Fibroblast of skin of left biceps (primary cell): ENCODE results near the gene PTGIS.
"Not testable (repeated sequence)": the region's sequence is repeated elsewhere in the genome, so short reads cannot be mapped to it uniquely, and the experiment has no call there.

ENCODE experiments used
- DNase-seq, 2 experiments: peaks; one replicate each; pipeline ENCODE4 v3.0.0-alpha.2; 2013; ENCODE audit warnings: low read depth in 2 of 2

The PTGIS gene

GRCh38 chr20:49567421-49568277, at the start of gene PTGIS:
PTGIS (minus strand) TSS chr20:49568137; CDS start chr20:49568116, 21 bp downstream.
- no peak for DNase-seq

- not testable (repeated sequence) for DNase-seq
Measured at GRCh38 chr20:49617394-49617793, 49.5 kb upstream of the PTGIS start.

DNA sequence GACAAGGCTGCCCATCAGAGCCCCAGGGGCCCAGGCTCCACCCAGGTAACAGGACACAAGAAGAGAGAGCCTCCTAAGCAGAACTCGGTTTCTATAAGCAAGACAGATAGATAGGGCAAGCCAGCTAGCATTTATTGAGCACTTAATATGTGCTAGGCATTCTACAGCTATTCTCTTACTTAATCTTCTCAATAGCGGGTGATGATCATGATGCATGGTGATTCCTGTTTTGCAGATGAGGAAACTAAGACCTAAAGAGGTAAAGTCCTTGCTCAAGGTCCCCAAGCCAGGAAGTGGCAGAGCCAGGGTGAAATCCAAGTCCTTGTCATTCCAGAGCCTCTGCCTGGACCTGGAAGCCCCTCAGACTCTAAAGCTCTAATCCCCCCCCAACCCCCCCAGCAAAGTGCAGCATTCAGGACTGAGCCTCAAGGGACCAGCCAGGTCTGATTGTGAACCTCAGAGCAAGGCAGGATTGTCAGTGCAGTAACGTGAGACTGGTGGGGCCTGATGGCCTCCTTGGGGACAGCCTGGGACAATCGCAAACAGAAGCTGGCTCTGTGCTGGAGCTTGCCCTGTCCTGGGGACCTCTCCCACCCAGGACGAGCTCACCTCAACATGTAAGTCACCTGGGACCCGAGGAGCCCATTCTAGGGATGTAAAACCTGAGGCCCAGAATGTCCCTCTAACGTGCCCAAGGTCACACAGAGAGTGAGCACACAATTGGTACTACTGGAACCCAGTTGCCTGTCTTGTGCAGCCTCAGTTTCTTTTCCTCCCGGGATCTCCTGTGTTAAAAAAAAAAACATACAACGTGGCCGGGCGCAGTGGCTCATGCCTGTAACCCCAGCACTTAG, 48.4 kb upstream of the PTGIS start:
- DNase-seq, result no peak

GRCh38 chr20:49615401-49616153, 47.6 kb upstream of the PTGIS start:
- no peak for DNase-seq

GRCh38 chr20:49615051-49615400, 47.1 kb upstream of the PTGIS start:
- DNase-seq, result not testable (repeated sequence)

DNA sequence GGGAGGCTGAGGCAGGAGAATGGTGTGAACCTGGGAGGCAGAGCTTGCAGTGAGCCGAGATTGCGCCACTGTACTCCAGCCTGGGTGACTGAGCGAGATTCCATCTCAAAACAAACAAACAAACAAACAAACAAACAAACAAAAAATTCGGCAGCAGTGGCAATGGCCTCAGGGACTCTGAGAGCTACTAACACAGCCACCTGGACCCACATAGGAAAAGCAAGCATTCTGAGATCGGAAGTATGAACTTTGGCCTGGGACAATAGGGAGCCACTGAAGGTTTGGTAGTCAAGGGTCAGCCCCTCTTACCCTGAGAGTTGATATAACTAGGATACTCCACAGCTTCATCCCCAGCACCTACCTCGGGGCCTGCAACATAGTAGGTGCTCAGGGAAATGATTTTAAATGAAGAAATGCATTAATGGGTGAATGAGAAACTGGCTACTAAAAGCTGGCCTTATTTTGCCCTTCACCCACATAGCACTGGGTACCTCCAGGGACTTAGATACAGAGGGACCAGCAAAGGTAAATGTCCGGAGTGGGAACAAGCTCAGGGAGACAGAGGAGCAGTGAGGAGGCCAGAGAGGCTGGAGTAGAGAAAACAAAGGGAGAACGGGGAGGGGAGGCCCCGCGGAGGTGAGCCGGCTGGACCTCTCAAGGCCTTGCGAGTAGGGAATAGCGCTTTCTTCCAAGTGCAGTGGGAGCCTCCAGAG, 46.6 kb upstream of the PTGIS start:
- DNase-seq, result no peak

GRCh38 chr20:49612127-49612738, 44.3 kb upstream of the PTGIS start:
- DNase-seq, result no peak

DNA sequence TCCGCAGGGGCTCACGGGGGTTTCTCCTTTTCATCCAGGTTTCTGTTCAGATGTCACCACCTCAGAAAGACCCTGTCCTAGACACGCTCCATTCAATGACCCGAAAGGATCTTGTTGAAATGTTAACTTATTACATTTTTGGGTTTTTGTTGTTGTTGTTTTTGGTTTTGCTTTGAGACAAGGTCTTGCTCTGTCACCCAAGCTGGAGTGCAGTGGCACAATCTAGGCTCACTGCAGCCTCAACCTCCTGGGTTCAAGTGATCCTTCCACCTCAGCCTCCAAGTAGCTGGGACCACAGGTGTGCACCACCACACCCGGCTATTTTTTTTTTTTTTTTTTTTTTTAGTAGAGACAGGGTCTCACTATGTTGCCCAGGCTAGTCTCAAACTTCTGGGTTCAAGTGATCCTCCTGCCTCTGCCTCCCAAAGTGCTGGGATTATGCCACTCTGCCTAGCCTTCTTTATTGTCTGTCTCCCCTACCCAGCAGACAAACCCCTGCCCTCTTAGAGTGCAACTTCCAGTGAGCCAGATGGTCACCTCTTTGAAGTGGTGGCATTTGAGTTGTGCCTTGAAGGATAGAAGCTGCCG, 43.7 kb upstream of the PTGIS start:
- not testable (repeated sequence) for DNase-seq

GRCh38 chr20:49610691-49611538, 43.0 kb upstream of the PTGIS start:
- no peak for DNase-seq

- DNase-seq, result no peak
Measured at GRCh38 chr20:49608752-49609670, 41.1 kb upstream of the PTGIS start.

- no peak for DNase-seq
Measured at GRCh38 chr20:49607568-49607967, 39.6 kb upstream of the PTGIS start.

DNA sequence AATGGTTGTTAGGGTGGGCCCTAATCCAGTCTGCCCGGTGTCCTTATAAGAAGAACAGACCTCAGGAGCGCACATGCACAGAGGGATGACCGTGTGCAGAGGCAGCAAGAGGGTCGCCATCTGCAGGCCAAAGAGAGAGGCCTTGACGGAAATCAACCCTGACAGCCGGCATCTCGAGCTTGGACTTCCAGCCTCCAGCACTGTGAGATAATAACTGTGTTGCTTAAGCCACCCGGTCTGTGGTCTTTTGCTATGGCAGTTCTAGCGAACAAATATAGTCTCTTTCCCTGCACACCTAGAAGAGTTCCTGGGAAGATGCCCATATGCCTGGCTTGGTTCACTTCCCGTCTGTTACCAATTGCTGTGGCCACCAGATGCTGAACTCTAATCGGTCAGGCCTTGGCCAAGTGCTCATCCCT, 35.3 kb upstream of the PTGIS start:
- DNase-seq, result no peak

DNA sequence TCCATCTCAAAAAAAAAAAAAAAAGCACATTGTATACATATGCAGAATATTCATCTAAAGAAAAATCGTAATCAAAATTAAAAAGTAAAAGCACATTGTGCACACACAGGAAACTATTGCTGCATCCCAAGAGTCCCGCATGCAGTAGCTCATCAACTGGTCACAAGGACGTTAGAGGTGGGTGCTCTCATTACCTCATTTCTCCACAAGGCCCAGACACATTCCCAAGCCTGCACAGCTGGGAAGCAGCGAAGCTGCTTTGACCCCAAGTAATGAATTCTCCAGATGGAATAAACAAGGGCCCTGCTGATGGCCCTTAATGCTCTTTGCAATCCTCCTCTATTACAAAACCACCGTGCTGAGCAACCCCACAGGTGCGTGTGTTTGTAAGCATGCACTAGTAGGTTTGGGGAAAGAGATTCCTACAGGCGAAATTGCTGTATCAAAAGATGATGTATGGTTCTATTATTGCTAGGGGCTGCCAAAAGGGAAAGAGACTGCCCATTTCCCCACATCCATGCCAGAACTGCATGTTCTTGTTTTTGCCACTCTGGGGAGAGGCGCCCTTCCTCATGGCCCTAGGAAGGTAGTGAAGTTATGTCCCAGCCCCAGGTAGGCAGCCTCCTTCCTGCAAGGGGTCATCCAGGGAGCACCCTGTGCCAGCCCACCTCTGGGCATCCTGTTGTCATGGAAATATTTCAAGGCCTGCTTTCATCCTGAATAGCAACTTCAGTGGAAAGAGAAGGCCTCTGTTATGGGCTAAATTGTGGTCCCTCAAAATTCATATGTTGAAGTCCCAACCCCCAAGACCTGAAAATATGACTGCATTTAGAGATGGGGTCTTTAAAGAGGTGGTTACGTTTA, 34.6 kb upstream of the PTGIS start:
- DNase-seq, result no peak

DNA sequence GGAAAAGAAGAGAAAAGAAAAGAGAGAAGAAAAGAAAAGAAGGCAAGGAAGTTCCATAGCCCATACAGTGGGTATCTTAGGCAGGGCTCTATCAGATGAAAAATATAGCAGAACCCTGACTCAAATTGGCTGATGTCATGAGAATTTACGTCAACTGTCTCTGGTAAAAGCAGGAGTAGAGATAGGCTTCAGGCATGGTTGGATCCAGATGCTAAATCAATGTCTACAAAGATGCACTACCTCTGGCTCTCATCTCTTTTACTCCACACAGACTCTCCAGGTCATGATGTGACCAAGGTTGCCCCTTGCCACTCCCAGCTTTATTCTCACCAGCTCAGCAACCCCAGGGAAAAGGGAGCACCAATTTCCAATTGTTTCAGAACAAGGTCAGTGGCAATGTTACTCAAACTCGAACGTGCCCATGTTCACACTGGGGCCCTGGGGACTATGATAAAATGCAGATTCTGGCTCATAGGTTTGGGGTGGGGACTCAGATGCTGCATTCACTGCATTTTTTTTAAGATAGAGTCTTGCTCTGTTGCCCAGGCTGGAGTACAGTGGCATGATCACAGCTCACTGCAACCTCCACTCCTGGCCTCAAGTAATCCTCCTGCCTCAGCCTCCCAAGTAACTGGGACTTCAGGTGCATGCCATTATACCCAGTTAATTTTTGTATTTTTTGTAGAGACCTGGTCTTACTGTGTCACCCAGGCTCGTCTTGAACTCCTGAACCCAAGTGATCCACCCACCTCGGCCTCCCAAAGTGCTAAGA, 33.4 kb upstream of the PTGIS start:
- no peak for DNase-seq

DNA sequence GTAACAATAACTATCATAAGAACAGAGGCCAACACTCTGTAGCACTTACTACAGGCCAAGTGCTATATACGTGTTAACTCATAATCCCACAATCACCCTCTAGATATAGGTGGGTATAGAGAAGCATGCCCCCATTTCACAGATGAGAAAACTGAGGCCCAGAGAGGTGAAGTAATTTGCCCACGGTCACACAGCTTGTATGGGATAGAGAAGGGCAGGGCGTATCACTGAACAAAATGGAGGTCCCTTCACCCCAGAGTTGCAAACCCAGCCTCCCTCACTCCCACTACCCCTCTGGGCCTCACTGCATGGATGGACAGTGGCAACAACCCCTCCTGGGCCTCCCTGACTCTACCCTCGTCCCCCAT, 31.8 kb upstream of the PTGIS start:
- DNase-seq, result no peak

DNA sequence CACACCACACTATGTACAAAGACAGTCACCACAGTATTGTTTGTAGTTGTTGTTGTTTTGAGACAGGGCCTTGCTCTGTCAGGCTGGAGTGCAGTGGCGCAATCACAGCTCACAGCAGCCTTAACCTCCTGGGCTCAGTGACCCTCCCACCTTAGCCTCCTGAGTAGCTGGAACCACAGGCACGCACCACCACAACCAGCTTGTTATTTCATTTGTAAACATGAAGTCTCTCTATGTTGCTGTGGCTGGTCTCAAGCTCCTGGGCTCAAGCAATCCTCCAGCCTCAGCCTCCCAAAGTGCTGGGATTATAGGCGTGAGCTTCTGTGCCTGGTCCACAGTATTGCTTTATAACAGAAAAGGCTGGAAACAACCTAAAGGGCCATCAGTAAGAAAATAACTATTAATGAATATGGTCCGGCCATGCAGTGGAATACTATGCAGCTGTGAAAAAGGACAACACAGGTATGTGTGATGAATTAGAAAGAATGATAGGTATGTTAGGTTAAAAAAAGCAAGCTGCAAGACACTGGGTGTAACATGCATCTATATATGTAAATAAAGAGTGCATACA, 30.0 kb upstream of the PTGIS start:
- no peak for DNase-seq
